AG04449 (cell line): Measurements from ENCODE around the gene GLO1.

Experiments
- CTCF ChIA-PET: fragments of 350-600 bp; formaldehyde crosslinking; extraction: SDS; loops from one replicate; lab custom pipeline; 2021; ENCODE audit warnings: antibody characterized with exemption; lab: Yijun Ruan, JAX
- POLR2A ChIA-PET: fragments of 400-600, 350-600 bp; formaldehyde crosslinking; extraction: SDS; loops from one replicate; lab custom pipeline; 2020; ENCODE audit warnings: antibody characterized with exemption, inconsistent platforms; lab: Yijun Ruan, JAX
- DNase-seq: peaks from one replicate; pipeline ENCODE4 v3.0.0-alpha.2; 2010; ENCODE audit warnings: low read depth, low spot score
- H3K4me3 ChIP-seq: 2 replicates; pipeline ENCODE4 v1.5.1; 2011; ENCODE audit warnings: low read depth, mild to moderate bottlenecking, control low read depth, low read length
- CTCF ChIP-seq: IDR thresholded peaks from one replicate; pipeline ENCODE4 v1.5.1; 2011; ENCODE audit warnings: mild to moderate bottlenecking, moderate library complexity, low read length, control low read depth, inconsistent platforms; ENCODE audit not compliant: insufficient read depth; ENCODE audit errors: missing control alignments

GLO1 gene

GRCh38 chr6:38730140-38730862 lies 27.4 kb upstream of the GLO1 start:
- TF ChIP-seq CTCF: no peak
- DNase-seq: no peak
- CTCF ChIA-PET: no interaction called here
- no peak overlapping the region for H3K4me3 ChIP-seq
- POLR2A ChIA-PET: no interaction called here

GRCh38 chr6:38728203-38728602 lies 25.3 kb upstream of the GLO1 start:
- POLR2A ChIA-PET: no interaction called here
- no peak for TF ChIP-seq CTCF
- CTCF ChIA-PET: no interaction called here
- no peak for DNase-seq
- no peak overlapping the region for H3K4me3 ChIP-seq

GRCh38 chr6:38725414-38726183 lies 22.7 kb upstream of the GLO1 start:
- TF ChIP-seq CTCF: no peak
- H3K4me3 ChIP-seq: no peak overlapping the region
- POLR2A ChIA-PET: no interaction called here
- no peak for DNase-seq
- CTCF ChIA-PET: no interaction called here

GRCh38 chr6:38724343-38724742 lies 21.4 kb upstream of the GLO1 start:
- DNase-seq: no peak
- CTCF ChIA-PET: no interaction called here
- H3K4me3 ChIP-seq: no peak overlapping the region
- POLR2A ChIA-PET: interaction anchor here (0.6 kb wide), 1 partner anchor 21 kb away, joined by 4 read pairs; no protein-coding TSS in a partner anchor
- TF ChIP-seq CTCF: no peak

- no peak overlapping the region for H3K4me3 ChIP-seq
- no peak for DNase-seq
- CTCF ChIA-PET: no interaction called here
- TF ChIP-seq CTCF: no peak
- POLR2A ChIA-PET: no interaction called here
Measured at GRCh38 chr6:38723783-38724182, 20.8 kb upstream of the GLO1 start.

GRCh38 chr6:38722727-38723334 lies 19.9 kb upstream of the GLO1 start:
- CTCF ChIA-PET: interaction anchor here (1.9 kb wide), 1 partner anchor 17 kb away, joined by 5 read pairs; no protein-coding TSS in a partner anchor
- POLR2A ChIA-PET: no interaction called here
- no peak for DNase-seq
- no peak overlapping the region for H3K4me3 ChIP-seq
- TF ChIP-seq CTCF: no peak
